ENCODE results near the gene CELF5.
"Not testable (repeated sequence)": the region's sequence is repeated elsewhere in the genome, so short reads cannot be mapped to it uniquely, and the experiment has no call there.

Gene CELF5

DNA sequence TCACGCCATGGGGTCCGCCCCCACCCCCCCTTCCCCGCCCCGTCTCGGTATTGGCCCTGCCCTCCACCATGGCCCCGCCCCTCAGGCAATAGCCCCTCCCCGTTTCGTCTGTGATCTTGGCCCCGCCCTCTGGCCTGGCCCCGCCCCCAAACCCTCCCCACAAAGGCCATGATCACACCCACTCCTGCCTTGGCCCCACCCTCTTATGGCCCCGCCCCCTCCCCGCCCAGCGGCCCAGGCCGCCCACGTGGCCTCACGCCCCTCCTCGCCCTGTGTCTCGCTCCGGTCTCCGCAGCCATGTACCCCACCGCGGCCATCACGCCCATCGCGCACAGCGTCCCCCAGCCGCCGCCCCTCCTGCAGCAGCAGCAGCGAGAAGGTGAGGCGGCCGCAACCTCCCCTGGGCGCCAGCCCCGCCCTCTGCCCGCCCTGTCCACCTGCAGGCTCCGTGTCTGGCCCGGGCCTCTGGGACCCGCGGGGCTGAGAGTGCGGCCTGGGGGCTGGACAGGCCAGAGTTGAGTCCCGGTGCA lies 61.3 kb downstream of the CELF5 start:
- DNase-seq (ENCODE audit: low spot score), result peak; percentile 75
- TF ChIP-seq, protein P1, sequence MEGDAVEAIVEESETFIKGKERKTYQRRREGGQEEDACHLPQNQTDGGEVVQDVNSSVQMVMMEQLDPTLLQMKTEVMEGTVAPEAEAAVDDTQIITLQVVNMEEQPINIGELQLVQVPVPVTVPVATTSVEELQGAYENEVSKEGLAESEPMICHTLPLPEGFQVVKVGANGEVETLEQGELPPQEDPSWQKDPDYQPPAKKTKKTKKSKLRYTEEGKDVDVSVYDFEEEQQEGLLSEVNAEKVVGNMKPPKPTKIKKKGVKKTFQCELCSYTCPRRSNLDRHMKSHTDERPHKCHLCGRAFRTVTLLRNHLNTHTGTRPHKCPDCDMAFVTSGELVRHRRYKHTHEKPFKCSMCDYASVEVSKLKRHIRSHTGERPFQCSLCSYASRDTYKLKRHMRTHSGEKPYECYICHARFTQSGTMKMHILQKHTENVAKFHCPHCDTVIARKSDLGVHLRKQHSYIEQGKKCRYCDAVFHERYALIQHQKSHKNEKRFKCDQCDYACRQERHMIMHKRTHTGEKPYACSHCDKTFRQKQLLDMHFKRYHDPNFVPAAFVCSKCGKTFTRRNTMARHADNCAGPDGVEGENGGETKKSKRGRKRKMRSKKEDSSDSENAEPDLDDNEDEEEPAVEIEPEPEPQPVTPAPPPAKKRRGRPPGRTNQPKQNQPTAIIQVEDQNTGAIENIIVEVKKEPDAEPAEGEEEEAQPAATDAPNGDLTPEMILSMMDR (IDR thresholded peaks at IDR 0.05; ENCODE audit: extremely low read depth, missing control alignments), result no peak

DNA sequence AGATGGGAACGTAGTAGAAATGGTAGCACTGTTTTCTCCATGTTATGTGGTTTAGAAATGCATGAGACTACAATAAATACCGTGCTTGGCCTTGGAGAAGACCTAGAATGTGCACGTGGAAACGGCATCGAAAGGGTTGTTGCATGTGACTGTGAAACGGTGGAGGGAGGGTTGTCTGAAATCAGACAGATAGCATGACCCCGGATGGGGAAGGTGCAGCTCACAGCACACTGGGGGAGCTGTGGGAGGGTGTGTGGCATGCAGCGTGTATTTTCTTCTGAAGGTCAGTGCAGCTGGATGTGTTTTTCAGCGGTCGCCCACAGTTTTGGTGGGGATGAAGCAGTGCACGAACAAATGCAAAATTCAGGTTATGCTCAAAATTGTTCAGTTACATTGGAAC lies 63.4 kb downstream of the CELF5 start:
- TF ChIP-seq, protein P1 (IDR thresholded peaks at IDR 0.05; ENCODE audit: extremely low read depth, missing control alignments), result no peak
- DNase-seq (ENCODE audit: low spot score), result no peak

DNA sequence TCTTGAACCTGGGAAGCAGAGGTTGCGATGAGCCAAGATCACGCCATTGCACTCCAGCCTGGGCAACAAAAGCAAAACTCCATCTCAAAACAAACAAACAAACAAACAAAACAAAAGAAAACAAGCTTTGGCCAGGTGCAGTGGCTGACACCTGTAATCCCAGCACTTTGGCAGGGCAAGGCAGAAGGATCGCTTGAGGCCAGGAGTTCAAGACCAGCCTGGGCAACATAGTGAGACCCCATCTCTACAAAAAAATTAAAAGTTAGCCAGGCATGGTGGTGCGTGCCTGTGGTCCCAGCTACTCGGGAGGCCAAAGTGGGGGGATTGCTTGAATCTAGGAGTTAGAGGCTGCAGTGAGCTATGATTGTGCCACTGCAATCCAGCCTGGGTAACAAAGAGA lies 64.0 kb downstream of the CELF5 start:
- not testable (repeated sequence) for DNase-seq (ENCODE audit: low spot score)

DNA sequence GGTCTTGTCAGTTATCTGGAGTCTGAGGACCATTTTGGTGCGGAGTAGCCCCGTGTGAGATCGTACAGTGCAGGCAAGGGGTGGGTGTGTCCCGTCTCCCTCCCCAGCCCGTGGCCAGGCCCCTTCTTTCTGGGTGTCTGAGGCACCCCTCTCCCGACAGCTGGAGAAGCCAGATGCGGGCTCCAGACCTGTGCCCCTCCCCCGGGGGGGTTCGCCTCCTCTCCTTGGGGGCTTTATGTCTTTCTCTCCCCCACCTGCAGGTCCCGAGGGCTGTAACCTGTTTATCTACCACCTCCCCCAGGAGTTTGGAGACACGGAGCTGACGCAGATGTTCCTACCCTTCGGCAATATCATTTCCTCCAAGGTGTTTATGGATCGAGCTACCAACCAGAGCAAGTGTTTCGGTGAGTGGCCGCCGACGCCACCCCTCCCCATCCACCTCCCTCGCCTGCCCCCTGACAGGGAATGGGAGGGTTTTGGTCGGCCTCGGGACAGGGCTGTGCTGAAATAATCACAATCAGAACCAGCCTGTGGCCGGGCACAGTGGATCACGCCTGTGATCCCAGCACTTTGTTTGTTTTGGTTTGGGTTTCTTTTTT lies 65.6 kb downstream of the CELF5 start:
- TF ChIP-seq, protein P1 (IDR thresholded peaks at IDR 0.05; ENCODE audit: extremely low read depth, missing control alignments), result no peak
- no peak for DNase-seq (ENCODE audit: low spot score)

DNA sequence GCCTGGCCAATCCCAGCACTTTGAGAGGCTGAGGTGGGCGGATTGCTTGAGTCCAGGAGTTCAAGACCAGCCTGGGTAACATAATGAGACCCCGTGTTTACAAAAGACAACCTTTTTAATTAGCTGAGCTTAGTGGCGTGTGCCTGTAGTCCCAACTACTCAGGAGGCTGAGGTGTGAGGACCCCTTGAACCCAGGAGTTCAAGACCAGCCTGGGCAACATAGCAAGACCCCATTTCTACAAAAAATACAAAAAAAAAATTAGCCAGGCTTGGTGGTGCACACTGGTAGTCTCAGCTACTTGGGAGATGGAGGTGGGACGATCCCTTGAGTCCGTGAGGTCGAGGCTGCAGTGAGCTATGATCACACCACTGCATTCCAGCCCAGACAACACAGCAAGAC lies 66.4 kb downstream of the CELF5 start:
- DNase-seq (ENCODE audit: low spot score), result not testable (repeated sequence)

DNA sequence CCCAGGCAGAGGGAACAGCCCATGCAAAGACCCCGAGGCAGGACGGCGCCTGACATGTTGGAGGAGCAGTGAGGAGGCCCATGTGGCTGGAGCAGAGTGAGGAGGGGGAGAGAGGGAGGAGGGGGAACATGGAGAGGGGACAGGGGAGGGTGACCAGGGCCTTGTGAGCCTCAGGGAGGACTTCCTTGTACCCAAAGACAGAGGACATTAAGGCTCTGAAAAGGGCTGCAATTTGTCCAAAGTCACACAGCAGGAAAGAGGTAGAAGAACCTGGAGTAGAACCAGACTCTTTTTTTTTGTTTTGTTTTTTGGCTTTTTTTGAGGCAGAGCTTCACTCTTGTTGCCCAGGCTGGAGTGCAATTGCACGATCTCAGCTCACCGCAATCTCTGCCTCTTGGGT lies 67.2 kb downstream of the CELF5 start:
- TF ChIP-seq, protein P1 (IDR thresholded peaks at IDR 0.05; ENCODE audit: extremely low read depth, missing control alignments), result no peak
- no peak for DNase-seq (ENCODE audit: low spot score)

DNA sequence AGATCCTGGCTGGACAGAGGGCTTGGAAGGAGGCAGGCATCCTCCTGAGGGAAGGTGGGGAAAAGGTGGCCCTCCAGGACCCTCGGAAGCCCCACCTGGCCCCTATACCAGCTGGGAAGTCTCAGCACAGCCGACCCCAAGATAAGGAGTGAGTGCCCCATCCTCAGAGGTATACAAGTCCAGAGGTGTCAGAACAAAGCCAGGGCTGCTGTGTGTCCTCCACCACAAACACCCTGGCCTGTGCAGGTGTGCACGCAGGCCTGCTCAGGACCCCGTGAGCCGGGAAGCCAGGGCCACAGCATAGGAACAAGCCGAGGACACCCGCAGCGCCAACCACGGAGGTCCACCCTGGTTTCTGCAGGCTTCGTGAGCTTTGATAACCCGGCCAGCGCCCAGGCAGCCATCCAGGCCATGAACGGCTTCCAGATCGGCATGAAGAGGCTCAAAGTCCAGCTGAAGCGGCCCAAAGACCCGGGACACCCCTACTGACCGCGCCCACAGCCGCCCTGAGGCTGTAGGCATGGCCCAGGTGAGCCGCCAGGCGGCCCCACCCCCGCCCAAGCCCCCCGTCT lies 68.6 kb downstream of the CELF5 start:
- DNase-seq (ENCODE audit: low spot score), result no peak
- TF ChIP-seq, protein P1 (IDR thresholded peaks at IDR 0.05; ENCODE audit: extremely low read depth, missing control alignments), result no peak

DNA sequence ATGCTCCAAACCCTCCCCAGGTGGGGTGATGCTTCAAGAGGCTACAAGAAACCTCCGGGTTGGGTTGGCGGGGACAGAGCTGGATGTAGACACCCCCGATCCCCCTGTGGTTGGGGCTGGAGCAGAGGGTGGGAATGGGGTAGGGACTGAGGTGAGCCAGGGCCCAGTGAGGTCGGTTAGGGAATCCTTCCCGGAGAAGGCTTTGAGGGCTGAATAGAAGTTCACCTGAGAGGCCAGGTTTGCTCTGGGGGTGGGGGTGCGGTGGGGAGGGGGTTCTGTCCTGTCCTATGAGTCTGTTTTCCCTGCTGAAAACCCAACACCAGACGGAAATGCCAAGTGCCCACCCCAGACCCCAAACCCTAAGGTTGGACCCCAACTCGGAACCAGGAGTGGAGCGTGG lies 69.1 kb downstream of the CELF5 start:
- DNase-seq (ENCODE audit: low spot score), result no peak
- TF ChIP-seq, protein P1 (IDR thresholded peaks at IDR 0.05; ENCODE audit: extremely low read depth, missing control alignments), result no peak

All from GM20000 (cell line).